ENCODE results near the gene OXTR. TPM values are rescaled to one million over a fixed set of nuclear protein-coding genes. Genes with fewer than 3 reads are reported as not detected.
A peak's percentile ranks its signal among the peaks of the same experiment; 100 is the strongest.

Gene OXTR
- total and polyA plus RNA-seq, 2 experiments from 2014 or later: 128 to 340 TPM

GRCh38 chr3:8746780-8747345 is 22.6 kb downstream of the OXTR start:
- peaks cover 69% of the 10 kb centered on the region for H3F3A ChIP-seq (ENCODE audit: insufficient read depth)
- peaks cover 21% of the 10 kb centered on the region for H3K4me1 ChIP-seq (ENCODE audit: insufficient read depth)
- TF ChIP-seq EZH2 (IDR thresholded peaks at IDR 0.05; ENCODE audit: insufficient read depth, poor library complexity, severe bottlenecking) (no peak), EZH2phosphoT487 (IDR thresholded peaks at IDR 0.05; ENCODE audit: insufficient read depth, low read depth) (no peak)
- H3K27me3 ChIP-seq (replicated peaks; ENCODE audit: insufficient read depth): no peaks in the 10 kb centered on the region
- no peak overlapping the region for H3K4me3 ChIP-seq
- no peak overlapping the region for H3K4me2 ChIP-seq (ENCODE audit: unreplicated experiment)
- peaks cover 15% of the 10 kb centered on the region for H3K36me3 ChIP-seq (ENCODE audit: low read depth)
- no peak overlapping the region for H2AFZ ChIP-seq
- no peaks in the 10 kb centered on the region for H4K20me1 ChIP-seq (ENCODE audit: insufficient read depth)
- no peaks in the 10 kb centered on the region for H3K9me2 ChIP-seq (ENCODE audit: insufficient read depth)
- in situ Hi-C loops (cut with MboI): no loop called here
- no peak overlapping the region for H3K27ac ChIP-seq
- H3K9ac ChIP-seq: no peak overlapping the region
- WGBS, 2 experiments (ENCODE audit: low coverage in 1 of 2, low lambda C conversion rate in 2 of 2, missing lambda C conversion rate in 2 of 2): 76 to 83% methylated on average over 7 of the region's 7 CpGs
- no peaks in the 10 kb centered on the region for H3K79me2 ChIP-seq (ENCODE audit: insufficient read depth)
- no peaks in the 10 kb centered on the region for H3K9me3 ChIP-seq (ENCODE audit: low read depth)
- no peak for DNase-seq

DNA sequence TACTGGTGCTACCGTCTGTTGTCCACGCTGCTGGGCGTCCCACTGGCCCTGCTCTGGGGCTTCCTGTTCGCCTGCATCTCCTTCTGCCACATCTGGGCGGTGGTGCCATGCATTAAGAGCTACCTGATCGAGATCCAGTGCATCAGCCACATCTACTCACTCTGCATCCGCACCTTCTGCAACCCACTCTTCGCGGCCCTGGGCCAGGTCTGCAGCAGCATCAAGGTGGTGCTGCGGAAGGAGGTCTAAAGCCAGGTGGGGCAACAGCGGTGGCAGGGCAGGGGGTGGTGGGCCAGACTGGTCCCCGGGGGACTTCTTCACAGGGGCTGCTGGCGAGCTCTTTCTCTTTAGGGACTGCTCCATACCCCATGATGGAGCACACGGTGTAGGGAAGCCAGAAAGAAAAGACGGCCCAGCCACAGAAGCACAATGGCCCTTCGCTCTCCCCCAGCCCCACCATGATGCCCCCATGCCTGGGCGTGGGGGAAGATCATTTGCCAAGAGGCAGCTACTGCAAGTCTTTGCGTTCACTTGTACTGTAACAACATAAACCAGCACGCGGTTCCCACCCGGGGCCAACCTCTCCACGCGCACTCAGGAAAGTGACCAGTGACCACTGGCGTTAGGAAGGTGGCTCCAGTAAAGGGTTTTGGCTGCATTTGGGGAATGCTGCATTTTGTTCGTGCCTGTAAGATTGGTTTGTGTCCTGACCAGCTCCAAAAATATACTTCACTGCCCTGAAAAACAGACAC is 23.6 kb downstream of the OXTR start:
- in situ Hi-C loops (cut with MboI): no loop called here
- Histone ChIP-seq H3K27ac (no peak overlapping the region), H2AFZ (no peak overlapping the region), H4K20me1 (ENCODE audit: insufficient read depth) (no peaks in the 10 kb centered on the region), H3K79me2 (ENCODE audit: insufficient read depth) (no peaks in the 10 kb centered on the region), H3K9ac (no peak overlapping the region), H3K4me3 (no peak overlapping the region), H3K4me2 (ENCODE audit: unreplicated experiment) (no peak overlapping the region), H3K4me1 (ENCODE audit: insufficient read depth) (peaks cover 32% of the 10 kb centered on the region), H3K9me2 (ENCODE audit: insufficient read depth) (no peaks in the 10 kb centered on the region), H3K9me3 (ENCODE audit: low read depth) (no peaks in the 10 kb centered on the region), H3F3A (ENCODE audit: insufficient read depth) (peaks cover 67% of the 10 kb centered on the region), H3K36me3 (ENCODE audit: low read depth) (peaks cover 5% of the 10 kb centered on the region), H3K27me3 (replicated peaks; ENCODE audit: insufficient read depth) (no peaks in the 10 kb centered on the region)
- WGBS, 2 experiments (ENCODE audit: low coverage in 1 of 2, low lambda C conversion rate in 2 of 2, missing lambda C conversion rate in 2 of 2): 94 to 96% methylated on average over 24 to 25 of the region's 25 CpGs
- TF ChIP-seq EZH2phosphoT487 (IDR thresholded peaks at IDR 0.05; ENCODE audit: insufficient read depth, low read depth): no peak
- no peak for TF ChIP-seq EZH2 (IDR thresholded peaks at IDR 0.05; ENCODE audit: insufficient read depth, poor library complexity, severe bottlenecking)
- no peak for DNase-seq

DNA sequence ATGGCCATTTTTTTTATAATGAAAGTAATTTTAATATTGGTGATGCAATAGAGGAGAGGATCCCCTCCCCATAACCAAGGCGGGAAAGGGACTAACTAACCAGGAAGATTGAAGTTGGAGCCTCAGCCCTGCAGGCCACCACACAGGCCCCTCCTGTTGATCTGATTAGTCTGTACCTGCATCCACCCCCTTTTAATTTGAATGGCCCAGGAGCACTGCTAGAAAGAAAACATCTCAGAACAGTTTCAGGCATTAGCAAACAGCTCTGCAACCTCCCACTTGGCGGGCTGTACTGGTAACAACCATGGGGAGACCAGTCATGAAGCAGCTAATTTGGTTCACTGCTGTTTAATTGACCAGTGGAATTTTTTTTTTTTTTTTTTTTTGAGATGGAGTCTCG is 25.5 kb downstream of the OXTR start:
- Histone ChIP-seq H3K79me2 (ENCODE audit: insufficient read depth) (no peaks in the 10 kb centered on the region), H3K9ac (peak overlapping the region; percentile 37), H3K4me1 (ENCODE audit: insufficient read depth) (peaks cover 45% of the 10 kb centered on the region), H3K27ac (peak overlapping the region; percentile 70), H3K9me3 (ENCODE audit: low read depth) (no peaks in the 10 kb centered on the region), H3K4me2 (ENCODE audit: unreplicated experiment) (no peak overlapping the region), H3K36me3 (ENCODE audit: low read depth) (no peaks in the 10 kb centered on the region), H3F3A (ENCODE audit: insufficient read depth) (peaks cover 63% of the 10 kb centered on the region), H3K4me3 (no peak overlapping the region), H3K27me3 (replicated peaks; ENCODE audit: insufficient read depth) (no peaks in the 10 kb centered on the region), H4K20me1 (ENCODE audit: insufficient read depth) (no peaks in the 10 kb centered on the region), H3K9me2 (ENCODE audit: insufficient read depth) (no peaks in the 10 kb centered on the region), H2AFZ (no peak overlapping the region; the same call in 1 of the 2 replicates)
- in situ Hi-C loops (cut with MboI): no loop called here
- TF ChIP-seq EZH2phosphoT487 (IDR thresholded peaks at IDR 0.05; ENCODE audit: insufficient read depth, low read depth) (no peak), EZH2 (IDR thresholded peaks at IDR 0.05; ENCODE audit: insufficient read depth, poor library complexity, severe bottlenecking) (no peak)
- WGBS, 2 experiments (ENCODE audit: low coverage in 1 of 2, low lambda C conversion rate in 2 of 2, missing lambda C conversion rate in 2 of 2): 95 to 100% methylated on average over 2 to 3 of the region's 3 CpGs
- peak; percentile 40 for DNase-seq

DNA sequence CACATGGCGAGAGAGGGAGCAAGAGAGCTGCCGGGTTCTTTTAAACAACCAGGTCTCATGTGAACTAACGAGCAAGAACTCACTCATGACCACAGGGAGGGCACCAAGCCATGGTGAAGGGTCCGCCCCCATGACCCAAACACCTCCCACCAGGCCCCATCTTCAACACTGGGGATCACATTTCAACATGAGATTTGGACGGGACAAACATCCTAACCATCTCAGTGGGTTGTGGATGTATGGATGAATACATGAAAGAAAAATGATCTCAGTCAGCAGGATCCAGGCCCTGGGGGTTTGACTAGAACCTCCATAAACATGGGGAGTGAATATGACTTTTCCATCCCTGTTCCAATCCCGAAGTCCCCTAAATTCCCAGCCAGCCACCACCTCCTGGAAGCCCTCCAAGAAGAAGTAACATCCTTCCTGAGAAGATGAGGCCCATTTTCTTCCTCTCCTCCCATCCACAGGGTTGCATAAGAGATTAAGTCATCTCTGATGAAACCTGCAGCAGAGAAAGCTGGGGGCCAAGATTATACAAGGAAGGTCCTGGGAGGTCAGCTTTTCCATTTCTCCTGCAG is 26.3 kb downstream of the OXTR start:
- peak; percentile 85 for DNase-seq
- in situ Hi-C loops (cut with MboI): no loop called here
- no peaks in the 10 kb centered on the region for H3K9me2 ChIP-seq (ENCODE audit: insufficient read depth)
- peaks cover 55% of the 10 kb centered on the region for H3F3A ChIP-seq (ENCODE audit: insufficient read depth)
- H3K4me3 ChIP-seq: no peak overlapping the region
- peaks cover 45% of the 10 kb centered on the region for H3K4me1 ChIP-seq (ENCODE audit: insufficient read depth)
- no peaks in the 10 kb centered on the region for H3K9me3 ChIP-seq (ENCODE audit: low read depth)
- H2AFZ ChIP-seq: peak overlapping the region; percentile 17; the same call in 1 of the 2 replicates
- no peaks in the 10 kb centered on the region for H3K36me3 ChIP-seq (ENCODE audit: low read depth)
- peak overlapping the region; percentile 70 for H3K27ac ChIP-seq
- no peaks in the 10 kb centered on the region for H3K27me3 ChIP-seq (replicated peaks; ENCODE audit: insufficient read depth)
- H3K9ac ChIP-seq: no peak overlapping the region; the same call in 1 of the 2 replicates
- no peak for TF ChIP-seq EZH2phosphoT487 (IDR thresholded peaks at IDR 0.05; ENCODE audit: insufficient read depth, low read depth)
- no peaks in the 10 kb centered on the region for H4K20me1 ChIP-seq (ENCODE audit: insufficient read depth)
- H3K79me2 ChIP-seq (ENCODE audit: insufficient read depth): no peaks in the 10 kb centered on the region
- 33 to 37% methylated on average over 6 of the region's 6 CpGs for WGBS, 2 experiments (ENCODE audit: low coverage in 1 of 2, low lambda C conversion rate in 2 of 2, missing lambda C conversion rate in 2 of 2)
- H3K4me2 ChIP-seq (ENCODE audit: unreplicated experiment): no peak overlapping the region
